Caco-2 (cell line): ENCODE measurements around the gene STK40. TPM values are rescaled to one million over a fixed set of nuclear protein-coding genes. Genes with fewer than 3 reads are reported as not detected.

ENCODE experiments used
- Bru-seq: library from RNA; stranded (reverse); fragments of 400-500 nt; gene quantifications from one replicate; lab custom pipeline; 2021; lab: Mats Ljungman, UMichigan
- BruChase-seq, 2 experiments: library from RNA; stranded (reverse); fragments of 400-500 nt; gene quantifications; one replicate each; lab custom pipeline; 2021; lab: Mats Ljungman, UMichigan
- BruUV-seq: library from RNA; stranded (reverse); fragments of 400-500 nt; replicated peaks from 2 replicates; lab custom pipeline; 2021; lab: Mats Ljungman, UMichigan
- CTCF ChIA-PET: fragments of 300-600 bp; sonication (Branson Sonifier 250); formaldehyde crosslinking; loops from one replicate; lab custom pipeline; 2022; ENCODE audit warnings: antibody characterized with exemption; lab: Charles Lee
- POLR2A ChIA-PET: fragments of 300-600 bp; sonication (Branson Sonifier 250); formaldehyde crosslinking; loops from one replicate; lab custom pipeline; 2022; ENCODE audit warnings: antibody characterized with exemption; lab: Charles Lee
- DNase-seq, 2 experiments: peaks; one replicate each; pipeline versions ENCODE4 v3.0.0 to v3.0.0-alpha.2; 2020 to 2022
- H3K27me3 ChIP-seq: replicated peaks from 2 replicates; pipeline ENCODE4 v1.6.0; 2011; ENCODE audit warnings: low read length; ENCODE audit not compliant: control insufficient read depth, insufficient read depth
- H3K36me3 ChIP-seq: 2 replicates; pipeline ENCODE4 v1.5.1; 2011; ENCODE audit warnings: low read length; ENCODE audit not compliant: control insufficient read depth, insufficient read depth
- H3K4me1 ChIP-seq: fragments of 250-450 bp; sonication (Bioruptor Pico); 2 replicates; pipeline ENCODE4 v1.5.1; 2020; ENCODE audit warnings: mild to moderate bottlenecking
- H3K4me3 ChIP-seq: 2 replicates; pipeline ENCODE4 v1.5.1; 2011; ENCODE audit warnings: low read depth, mild to moderate bottlenecking, control low read depth, low read length
- H3K9me3 ChIP-seq: fragments of 250-450 bp; sonication (Bioruptor Pico); 2 replicates; pipeline ENCODE4 v1.5.1; 2020; ENCODE audit warnings: mild to moderate bottlenecking, moderate library complexity
- H3K27ac Mint-ChIP-seq: one replicate; pipeline ENCODE4 v1.8.0; 2022; ENCODE audit warnings: mixed read lengths; ENCODE audit not compliant: unreplicated experiment
- H3K27me3 Mint-ChIP-seq: one replicate; pipeline ENCODE4 v1.8.0; 2022; ENCODE audit warnings: mixed read lengths; ENCODE audit not compliant: insufficient read depth, unreplicated experiment
- H3K36me3 Mint-ChIP-seq: one replicate; pipeline ENCODE4 v1.8.0; 2022; ENCODE audit warnings: mild to moderate bottlenecking, mixed read lengths; ENCODE audit not compliant: insufficient read depth, unreplicated experiment
- H3K4me1 Mint-ChIP-seq: one replicate; pipeline ENCODE4 v1.8.0; 2022; ENCODE audit warnings: low read depth, mixed read lengths; ENCODE audit not compliant: unreplicated experiment
- H3K4me3 Mint-ChIP-seq: one replicate; pipeline ENCODE4 v1.8.0; 2022; ENCODE audit warnings: mild to moderate bottlenecking, moderate library complexity, mixed read lengths; ENCODE audit not compliant: unreplicated experiment
- H3K9me3 Mint-ChIP-seq: one replicate; pipeline ENCODE4 v1.8.0; 2022; ENCODE audit warnings: mixed read lengths; ENCODE audit not compliant: unreplicated experiment
- CTCF ChIP-seq, 2 experiments: fragments of 200-600 bp in 1 of 2; IDR thresholded peaks; 1 replicate in 1 of 2; 2 replicates in 1 of 2; pipeline versions ENCODE4 v1.5.1 to v1.8.0; 2011 to 2022; ENCODE audit warnings: antibody characterized with exemption in 1 of 2, control low read depth in 1 of 2, inconsistent platforms in 1 of 2, low read depth in 1 of 2, low read length in 1 of 2, mild to moderate bottlenecking in 1 of 2, moderate library complexity in 1 of 2; ENCODE audit not compliant: insufficient read depth in 1 of 2, severe bottlenecking in 1 of 2, unreplicated experiment in 1 of 2
- intact Hi-C: fragments of 100-400 bp; cut with micrococcal nuclease; formaldehyde crosslinking; loops from one replicate; pipeline ENCODE4 v1.10.0; 2022; ENCODE audit not compliant: unreplicated experiment
- long read RNA-seq: library from polyadenylated mRNA; stranded (forward); transcript quantifications from one replicate; pipeline ENCODE4 v2.0.0, GENCODE V29; 2022
- total RNA-seq: library from RNA; stranded (reverse); gene quantifications from 2 replicates; pipeline ENCODE4 v1.2.3, GENCODE V29; 2022

Gene STK40, protein sequence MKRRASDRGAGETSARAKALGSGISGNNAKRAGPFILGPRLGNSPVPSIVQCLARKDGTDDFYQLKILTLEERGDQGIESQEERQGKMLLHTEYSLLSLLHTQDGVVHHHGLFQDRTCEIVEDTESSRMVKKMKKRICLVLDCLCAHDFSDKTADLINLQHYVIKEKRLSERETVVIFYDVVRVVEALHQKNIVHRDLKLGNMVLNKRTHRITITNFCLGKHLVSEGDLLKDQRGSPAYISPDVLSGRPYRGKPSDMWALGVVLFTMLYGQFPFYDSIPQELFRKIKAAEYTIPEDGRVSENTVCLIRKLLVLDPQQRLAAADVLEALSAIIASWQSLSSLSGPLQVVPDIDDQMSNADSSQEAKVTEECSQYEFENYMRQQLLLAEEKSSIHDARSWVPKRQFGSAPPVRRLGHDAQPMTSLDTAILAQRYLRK
- total RNA-seq (26.7 and 29.7 TPM in 2 replicates), Bru-seq, nascent RNA (percentile 61 among the genes with signal in this experiment), BruChase-seq, experiment 1, labeled RNA remaining after a 2-hour chase (percentile 67 among the genes with signal in this experiment), BruChase-seq, experiment 2, labeled RNA remaining after a 6-hour chase (percentile 72 among the genes with signal in this experiment)
- long read RNA-seq, transcript STK40-204 (11 exons, 3,621 nt): major isoform, 18 of 47 reads
- long read RNA-seq, partial matches to known transcripts: 10 of 47 reads
- long read RNA-seq, other reads (novel, unspliced or antisense): 18 of 47 reads

GRCh38 chr1:36385410-36386264 lies at the start of gene STK40:
Gene STK40, minus strand, starts transcription at chr1:36385924. Its CDS starts 24,592 bp downstream, at chr1:36361332.
- Mint-ChIP-seq H3K9me3 (no peaks in the 10 kb centered on the region), H3K36me3 (peaks cover 20% of the 10 kb centered on the region), H3K27me3 (no peaks in the 10 kb centered on the region), H3K27ac (peak within 1 kb of the TSS; percentile 100), H3K4me3 (peak within 1 kb of the TSS; percentile 79), H3K4me1 (peaks cover 33% of the 10 kb centered on the region)
- Histone ChIP-seq H3K4me3 (peak within 1 kb of the TSS; percentile 76), H3K4me1 (peaks cover 16% of the 10 kb centered on the region; the same call in 1 of the 2 replicates), H3K9me3 (no peaks in the 10 kb centered on the region), H3K36me3 (no peaks in the 10 kb centered on the region), H3K27me3 (no peaks in the 10 kb centered on the region)
- TF ChIP-seq CTCF (IDR thresholded peaks at IDR 0.05; ENCODE audit: insufficient read depth in 1 of 2, low read depth in 1 of 2, low read length in 1 of 2, severe bottlenecking in 1 of 2, unreplicated experiment in 1 of 2): no peak
- no TSS peak for BruUV-seq
- ChIA-PET POLR2A (interaction anchor here (0.6 to 2.1 kb wide), 10 partner anchors 8 to 519 kb away, joined by 3 to 26 read pairs (median 6); partner anchors contain the start of genes LSM10, MRPS15, OSCP1 and SH3D21), CTCF (interaction anchor here (0.8 to 1.0 kb wide), 2 partner anchors 17 to 79 kb away, joined by 3 read pairs; partner anchors contain the start of gene SH3D21)
- peak; percentile 94 to 98 for DNase-seq
- intact Hi-C loops: loop anchor here (1.0 to 10.0 kb wide), 3 partner anchors 12 to 161 kb away; partner anchors contain the start of genes LSM10 and THRAP3

DNA sequence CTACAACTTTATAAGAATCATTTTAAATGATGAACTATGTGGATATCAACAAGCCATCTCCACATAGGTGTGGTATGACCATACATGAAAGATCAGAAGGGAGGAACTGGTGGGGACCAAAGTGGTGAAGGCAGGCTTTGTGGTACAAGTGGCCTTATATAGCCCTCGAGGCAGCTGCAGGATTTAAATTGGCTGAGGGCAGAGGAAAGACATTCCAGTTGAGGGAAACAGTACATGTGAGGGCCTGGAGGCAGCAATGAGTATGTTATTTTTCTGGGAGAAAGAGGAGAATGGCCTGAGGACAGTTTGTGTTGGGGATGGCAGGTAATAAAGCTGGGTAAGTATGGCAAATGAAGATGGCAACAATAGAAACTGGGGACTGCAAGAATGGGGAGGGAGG lies 47.4 kb upstream of the STK40 start:
- H3K4me1 ChIP-seq: no peaks in the 10 kb centered on the region
- H3K27me3 ChIP-seq: no peaks in the 10 kb centered on the region
- H3K9me3 Mint-ChIP-seq: no peaks in the 10 kb centered on the region
- peaks cover 6% of the 10 kb centered on the region for H3K4me1 Mint-ChIP-seq
- H3K36me3 Mint-ChIP-seq: no peaks in the 10 kb centered on the region
- intact Hi-C loops: no loop called here
- no peaks in the 10 kb centered on the region for H3K9me3 ChIP-seq
- H3K36me3 ChIP-seq: no peaks in the 10 kb centered on the region
- no peaks in the 10 kb centered on the region for H3K27me3 Mint-ChIP-seq
- no peak for TF ChIP-seq CTCF (IDR thresholded peaks at IDR 0.05; ENCODE audit: insufficient read depth in 1 of 2, low read depth in 1 of 2, low read length in 1 of 2, severe bottlenecking in 1 of 2, unreplicated experiment in 1 of 2)
- H3K4me3 Mint-ChIP-seq: no peak overlapping the region
- CTCF ChIA-PET: no interaction called here
- H3K27ac Mint-ChIP-seq: no peak overlapping the region
- DNase-seq: no peak
- BruUV-seq: no TSS peak
- POLR2A ChIA-PET: no interaction called here
- no peak overlapping the region for H3K4me3 ChIP-seq
